NCI-H128 (cell line): Measurements from ENCODE around the gene REC8.
"Not testable (repeated sequence)": the region's sequence is repeated elsewhere in the genome, so short reads cannot be mapped to it uniquely, and the experiment has no call there.

Experiments
- DNase-seq: peaks from one replicate; lab custom pipeline; 2025; ENCODE audit not compliant: unreplicated experiment; lab: John Stamatoyannopoulos, UW

REC8 gene

DNA sequence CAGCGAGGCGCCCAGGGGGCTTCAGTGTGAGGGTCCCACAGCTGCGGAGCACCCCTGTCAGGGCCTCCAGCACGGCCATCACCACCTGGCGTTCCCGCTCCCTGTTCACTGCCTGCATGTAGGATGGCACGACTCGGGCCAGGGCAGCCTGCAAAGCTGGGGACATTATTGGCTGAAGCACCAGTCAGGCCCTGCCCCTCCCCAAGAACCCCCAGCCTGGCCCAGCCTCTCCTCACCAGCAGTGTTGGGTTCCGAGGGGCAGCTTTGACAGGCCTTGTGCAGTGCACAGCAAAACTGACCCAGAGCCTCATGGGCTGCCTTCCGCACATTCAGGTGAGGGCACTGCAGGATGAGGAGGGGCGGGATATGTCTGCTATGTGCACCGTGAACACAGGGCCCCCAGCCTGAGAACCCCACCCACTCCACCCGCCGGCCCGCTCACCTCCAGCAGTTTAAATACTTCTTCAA is 11.2 kb downstream of the REC8 start:
- DNase-seq: no peak

DNA sequence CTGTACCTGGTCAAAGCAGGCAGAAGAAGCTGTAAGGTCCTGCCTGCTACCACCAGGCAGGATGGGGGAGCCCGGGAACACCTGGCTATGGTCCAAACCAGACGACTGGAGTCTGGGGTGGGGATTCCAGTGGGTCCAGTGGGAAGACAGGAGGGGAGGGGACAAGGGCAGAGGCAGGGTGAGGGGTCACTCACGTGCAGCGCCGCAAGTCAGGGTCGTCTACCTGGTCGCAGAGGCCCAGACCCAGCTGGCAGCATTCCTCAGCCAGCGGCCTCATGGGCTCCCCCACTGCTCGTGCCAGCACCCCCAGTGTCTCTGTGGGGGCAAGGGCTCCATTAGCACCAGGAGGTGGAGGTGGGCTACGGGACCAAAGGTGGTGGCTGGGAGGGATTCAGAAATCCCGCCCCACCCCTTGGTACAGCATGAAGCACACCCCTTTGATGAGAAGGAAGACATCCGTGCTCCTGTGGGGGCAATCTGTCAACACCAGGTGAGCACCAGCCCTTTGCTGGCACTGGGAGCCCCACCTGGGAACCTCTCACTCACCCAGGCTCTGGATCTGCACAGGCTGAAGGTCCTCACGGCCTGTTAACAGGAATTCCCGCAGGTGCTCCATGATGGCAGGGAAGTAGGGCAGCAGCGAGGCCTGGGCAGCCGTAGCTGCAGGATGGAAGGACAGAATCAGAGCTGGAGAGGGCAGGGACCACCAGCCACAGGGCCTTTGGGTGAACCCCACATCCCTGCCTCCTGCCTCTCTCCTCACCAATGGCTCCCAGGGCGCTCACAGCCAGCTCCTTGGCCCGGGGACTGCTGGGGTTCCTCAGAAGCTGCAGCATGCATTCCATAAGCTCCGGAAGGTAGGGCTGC is 12.5 kb downstream of the REC8 start:
- DNase-seq: no peak

DNA sequence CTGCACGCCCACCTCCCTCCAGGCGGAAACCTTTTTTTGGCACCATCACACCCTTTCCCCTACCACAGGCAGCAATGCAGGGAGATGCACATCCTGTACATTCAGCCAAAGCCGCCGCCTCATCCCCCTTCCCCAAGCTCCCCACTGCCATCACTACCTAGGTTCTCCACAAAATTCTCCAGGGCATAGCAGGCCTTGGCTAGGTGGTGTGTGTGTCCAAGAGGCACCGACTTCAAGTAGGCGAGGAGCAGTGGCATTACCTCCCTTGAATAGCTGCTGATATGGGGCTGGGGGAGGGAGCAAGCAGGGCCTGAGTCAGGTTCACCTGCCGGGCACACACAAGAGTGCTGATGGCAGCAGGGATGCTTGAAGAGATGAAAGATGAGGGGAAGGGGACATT is 13.1 kb downstream of the REC8 start:
- no peak for DNase-seq

DNA sequence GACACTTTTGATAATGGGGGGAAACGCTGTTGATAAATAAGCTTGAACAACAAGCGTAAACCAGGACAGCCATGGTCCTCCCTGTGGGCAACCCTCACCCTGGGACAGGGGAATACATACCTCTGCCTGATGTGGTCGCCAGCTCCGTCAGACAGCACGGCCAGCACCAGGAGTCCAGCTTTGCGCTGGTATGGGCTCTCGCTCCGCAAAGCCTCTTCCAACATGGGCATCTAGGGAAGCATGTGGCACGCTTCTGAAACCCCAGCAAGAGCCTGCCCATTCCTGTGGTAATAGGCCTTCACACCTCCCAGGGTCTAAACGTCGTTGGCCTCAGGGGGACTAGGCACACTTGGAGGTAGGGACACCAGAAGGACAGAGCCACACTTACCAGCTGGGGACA is 13.9 kb downstream of the REC8 start:
- no peak for DNase-seq

DNA sequence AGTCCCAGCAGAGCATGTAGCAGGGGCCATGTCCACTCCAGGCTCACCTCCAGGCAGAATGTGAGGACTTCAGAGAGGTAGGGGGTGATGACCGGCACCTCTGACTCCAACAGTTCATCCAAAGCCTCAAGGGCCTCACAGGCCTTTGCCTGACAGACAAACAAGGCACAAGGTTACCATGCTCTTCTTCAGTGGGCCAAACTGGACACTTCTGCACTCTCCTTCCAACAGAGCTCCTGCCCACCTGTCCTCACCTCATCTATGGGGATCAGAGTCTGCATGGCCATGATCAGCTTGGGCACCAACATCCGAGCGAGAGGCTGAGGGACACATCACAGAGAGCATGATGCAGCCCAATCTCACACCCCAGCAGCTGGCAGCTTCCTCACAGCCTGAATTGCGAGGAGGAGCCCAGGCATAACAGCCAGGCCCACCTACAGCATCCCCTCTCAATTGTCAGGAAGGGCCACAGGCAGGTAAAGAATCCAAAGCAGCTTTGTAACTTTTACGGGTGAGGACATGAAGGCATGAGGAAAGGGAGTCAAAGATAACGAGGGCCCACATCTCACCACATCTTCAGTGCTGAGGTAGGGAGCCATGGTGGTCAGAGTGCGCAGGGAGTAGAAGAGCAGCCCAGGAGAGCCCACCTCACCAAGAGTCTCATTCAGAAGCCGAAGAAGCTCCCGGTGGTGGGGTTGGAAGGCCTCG is 15.1 kb downstream of the REC8 start:
- no peak for DNase-seq

DNA sequence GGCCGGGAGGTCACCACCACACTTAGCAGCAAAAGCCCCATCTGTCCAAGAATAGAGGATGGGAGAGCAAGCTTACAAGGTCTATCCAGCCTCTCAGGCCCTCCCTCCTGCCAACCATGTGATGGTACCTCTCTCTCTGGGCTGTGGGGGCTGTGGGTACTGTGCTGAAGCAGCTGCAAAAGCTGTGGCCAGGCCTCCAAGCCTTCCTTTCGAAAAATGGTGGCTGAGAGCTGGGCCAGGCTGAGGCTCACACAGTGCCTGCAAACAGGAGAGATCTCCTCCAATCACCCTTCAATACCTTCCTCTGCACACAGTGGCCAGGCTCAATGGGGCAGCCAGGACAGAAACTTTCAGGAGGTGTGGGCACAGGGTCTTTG is 15.6 kb downstream of the REC8 start:
- DNase-seq: no peak

DNA sequence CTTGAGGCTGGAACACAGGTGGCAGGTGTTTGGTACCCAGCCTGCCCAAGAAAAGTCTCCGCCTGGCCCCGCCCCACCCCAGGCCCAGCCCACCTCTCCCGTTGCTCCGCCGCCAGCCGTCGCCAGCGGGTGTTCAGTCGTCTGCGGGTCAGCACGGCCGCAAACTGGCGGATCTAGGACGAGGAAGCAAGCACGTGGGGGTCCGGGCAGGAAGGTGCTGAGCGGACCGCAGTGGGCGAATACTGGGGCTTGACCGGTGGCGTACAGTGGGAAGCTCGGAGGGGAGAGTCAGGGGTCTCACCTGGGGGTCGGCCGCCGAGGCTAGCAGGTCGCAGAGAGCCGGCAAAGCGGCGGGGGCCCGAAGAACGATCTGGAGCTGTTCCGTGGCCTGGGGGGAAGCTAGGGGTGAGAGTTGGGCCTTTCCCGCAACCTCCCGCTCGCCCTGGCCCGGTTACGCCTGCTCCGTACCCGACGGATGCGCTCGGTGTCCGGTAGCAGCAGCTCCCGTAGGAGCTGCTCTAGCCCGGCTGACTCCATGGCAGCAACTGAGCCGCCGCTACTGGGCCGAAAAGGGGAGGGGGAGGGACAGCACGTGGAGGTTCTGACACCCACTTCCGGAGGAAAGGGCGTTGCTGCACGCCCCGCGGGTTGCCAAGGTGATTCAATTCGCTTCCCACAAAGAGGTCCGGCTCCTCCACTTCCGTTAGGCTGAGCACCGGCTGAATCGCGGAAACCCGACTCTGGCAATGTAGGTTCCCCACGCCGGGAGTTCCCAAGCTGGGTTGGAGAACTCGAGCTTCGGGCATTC is 16.6 kb downstream of the REC8 start, which contains the start of gene IPO4:
Gene IPO4 (minus strand): TSS at position 566 of the 808 bp plus-strand sequence. CDS start 29 bp downstream, at position 537.
- DNase-seq: peak; percentile 92

DNA sequence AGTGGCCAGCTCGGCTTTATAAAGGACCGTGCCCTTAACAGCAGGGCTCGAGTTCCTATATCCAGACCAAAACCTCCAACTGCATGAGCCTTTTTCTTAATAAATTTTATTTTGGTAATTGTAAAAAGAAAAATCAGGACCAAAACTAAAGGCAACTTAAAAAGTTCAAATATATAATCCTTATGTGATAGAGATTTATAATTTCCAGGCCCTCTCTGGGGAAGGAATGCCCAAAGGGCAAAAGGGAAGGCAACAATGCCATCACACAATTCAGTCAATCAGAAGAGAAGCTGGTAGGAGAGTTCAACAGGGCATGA is 17.1 kb downstream of the REC8 start:
- no peak for DNase-seq

DNA sequence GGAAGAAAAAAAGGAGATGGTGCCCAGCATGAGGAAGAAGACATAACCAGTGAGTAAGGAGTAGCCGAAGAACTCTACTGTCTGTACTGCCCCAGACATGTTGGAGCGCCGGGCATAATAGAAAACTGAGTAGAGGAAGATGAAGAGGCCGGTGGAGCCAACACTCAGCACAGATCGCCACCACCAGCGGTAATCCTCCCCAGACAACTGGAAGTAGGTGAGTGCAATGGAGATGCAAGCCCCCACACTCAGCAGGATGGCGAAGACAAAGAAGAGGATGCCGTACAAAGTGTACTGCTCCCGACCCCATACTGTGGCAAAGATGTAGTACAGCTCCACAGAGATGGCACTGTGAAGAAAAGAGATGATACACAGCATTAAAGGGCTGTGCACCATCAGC is 17.6 kb downstream of the REC8 start:
- DNase-seq: no peak

DNA sequence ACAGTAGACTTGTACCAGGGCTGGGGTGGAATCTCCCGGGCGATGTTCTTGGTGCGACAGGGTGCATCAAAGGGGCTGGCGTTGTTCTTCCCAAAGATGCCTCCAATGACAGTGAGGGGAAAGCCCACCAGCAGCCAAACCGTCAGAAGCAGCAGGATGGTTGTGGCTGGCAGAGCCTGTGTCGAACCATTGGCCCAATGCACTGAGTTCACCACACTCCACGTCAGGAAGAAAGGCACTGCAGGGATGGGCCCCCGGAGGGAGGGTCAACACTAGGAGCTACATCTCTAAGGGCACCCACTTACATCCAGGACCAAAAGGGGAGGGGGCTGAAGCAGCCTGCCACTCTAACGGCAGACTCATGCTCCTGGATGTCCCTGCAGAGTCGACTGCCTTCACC is 18.5 kb downstream of the REC8 start:
- DNase-seq: no peak

DNA sequence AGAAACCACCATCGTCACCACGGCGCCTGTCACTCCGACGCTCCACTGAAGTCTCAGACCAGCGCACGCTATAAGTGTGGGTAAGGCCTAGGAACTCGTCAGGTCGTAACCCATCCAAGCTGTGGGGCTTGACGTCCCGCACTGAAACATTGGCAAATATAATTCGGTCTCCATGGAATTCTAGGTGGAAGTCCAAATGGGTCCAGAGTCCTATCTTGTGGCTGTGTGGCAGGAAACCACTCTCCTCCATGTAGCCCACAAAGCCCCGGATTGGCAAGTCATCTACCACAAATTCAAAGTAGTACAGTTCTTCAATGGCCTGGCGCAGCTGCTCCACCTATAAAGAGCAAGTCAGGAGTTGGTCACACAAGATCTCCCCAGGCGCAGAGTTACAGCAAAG is 21.1 kb downstream of the REC8 start:
- no peak for DNase-seq

DNA sequence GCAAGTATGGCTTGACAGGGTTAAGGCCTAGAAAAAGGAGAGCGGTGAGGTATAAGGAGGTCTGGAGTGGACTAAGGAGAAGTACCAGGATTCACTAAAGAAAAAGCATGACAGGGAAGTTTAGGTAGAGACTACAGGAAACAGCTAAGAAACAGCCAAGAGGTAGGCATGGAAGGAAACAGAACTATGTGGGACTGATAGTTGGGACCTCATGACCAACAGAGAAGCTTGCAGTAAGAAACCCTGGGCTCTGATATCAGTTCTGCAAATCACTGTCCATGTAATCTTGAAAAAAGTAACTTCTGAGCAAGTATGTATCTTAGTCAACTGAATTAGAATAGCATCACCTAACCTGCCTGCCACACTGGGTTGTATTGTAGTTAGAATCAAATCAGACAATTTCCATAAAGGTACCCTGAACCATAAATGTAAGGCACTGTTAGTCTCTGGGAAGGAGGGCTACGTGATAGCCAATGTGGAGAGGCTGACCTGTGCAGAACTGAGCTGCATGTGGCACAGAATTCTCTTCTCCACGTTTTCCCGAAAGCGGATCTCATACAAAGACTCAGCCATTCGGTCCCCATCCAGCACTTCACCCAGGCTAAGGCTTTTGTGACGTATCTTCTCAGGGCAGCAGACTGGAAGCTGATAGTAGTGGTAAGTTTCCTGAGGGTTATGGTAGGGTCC is 22.4 kb downstream of the REC8 start:
- no peak for DNase-seq

DNA sequence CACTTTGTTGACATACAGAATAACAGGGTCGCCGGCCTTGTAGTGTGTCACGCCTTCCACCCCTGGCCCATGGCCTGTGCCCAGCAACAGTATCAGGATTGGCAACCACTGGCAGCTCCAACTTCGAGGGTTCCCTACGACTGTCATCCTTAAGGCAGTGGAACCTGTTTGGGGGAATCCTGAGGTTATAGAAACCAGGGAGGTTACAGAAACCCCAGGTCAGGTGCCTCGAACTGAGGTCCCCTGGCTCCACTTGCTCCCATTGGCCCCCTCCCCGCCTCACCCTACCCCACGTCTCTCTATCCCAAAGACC is 22.9 kb downstream of the REC8 start:
- DNase-seq: no peak

DNA sequence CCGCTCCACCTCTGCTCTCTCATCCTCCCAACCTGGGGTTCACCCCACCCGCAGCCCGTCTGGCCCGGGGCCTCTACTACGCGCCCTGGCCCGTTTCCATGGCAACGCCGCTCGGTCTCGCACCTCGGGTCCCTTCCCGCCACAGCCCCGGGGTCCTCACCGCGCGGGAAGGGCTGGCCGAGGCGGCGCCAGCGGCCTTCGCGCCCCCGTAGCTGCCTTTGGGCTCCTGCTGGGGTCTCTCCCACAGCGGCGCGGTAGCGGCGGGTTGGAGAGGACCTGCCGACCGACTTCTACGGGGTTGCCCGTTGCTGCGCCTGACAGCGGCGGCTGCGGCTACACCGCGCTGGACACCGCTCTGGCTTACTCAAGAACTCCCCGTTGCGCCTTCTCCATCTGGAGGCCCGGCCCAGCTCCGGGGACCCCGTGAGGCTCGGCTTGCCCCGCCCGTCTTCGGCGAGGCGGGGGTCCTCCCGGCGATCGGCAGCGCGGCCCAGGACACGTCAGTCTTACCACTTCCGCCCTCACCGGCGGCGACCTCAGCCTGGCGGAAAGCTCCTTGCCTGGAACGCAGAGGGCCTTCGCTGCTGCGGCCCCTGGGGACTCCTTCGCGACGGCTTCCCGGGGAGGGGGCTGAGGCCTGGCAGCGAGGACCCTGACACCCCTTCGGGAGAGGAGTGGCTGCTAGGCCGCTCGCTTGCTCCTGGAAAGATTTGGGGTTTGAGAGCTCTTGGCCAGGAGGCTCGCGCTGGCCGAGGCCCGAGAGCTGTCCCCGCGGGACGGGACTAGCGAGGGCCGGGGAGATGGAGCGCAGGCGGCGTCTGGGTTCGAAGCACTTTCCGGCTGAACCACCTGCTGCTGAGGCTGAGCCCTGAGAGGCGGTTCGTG is 23.5 kb downstream of the REC8 start, which contains the start of gene TM9SF1:
Gene TM9SF1 (minus strand): TSS at position 256 of the 885 bp plus-strand sequence. CDS start 422 bp downstream, outside the sequence.
- DNase-seq: peak; percentile 38

DNA sequence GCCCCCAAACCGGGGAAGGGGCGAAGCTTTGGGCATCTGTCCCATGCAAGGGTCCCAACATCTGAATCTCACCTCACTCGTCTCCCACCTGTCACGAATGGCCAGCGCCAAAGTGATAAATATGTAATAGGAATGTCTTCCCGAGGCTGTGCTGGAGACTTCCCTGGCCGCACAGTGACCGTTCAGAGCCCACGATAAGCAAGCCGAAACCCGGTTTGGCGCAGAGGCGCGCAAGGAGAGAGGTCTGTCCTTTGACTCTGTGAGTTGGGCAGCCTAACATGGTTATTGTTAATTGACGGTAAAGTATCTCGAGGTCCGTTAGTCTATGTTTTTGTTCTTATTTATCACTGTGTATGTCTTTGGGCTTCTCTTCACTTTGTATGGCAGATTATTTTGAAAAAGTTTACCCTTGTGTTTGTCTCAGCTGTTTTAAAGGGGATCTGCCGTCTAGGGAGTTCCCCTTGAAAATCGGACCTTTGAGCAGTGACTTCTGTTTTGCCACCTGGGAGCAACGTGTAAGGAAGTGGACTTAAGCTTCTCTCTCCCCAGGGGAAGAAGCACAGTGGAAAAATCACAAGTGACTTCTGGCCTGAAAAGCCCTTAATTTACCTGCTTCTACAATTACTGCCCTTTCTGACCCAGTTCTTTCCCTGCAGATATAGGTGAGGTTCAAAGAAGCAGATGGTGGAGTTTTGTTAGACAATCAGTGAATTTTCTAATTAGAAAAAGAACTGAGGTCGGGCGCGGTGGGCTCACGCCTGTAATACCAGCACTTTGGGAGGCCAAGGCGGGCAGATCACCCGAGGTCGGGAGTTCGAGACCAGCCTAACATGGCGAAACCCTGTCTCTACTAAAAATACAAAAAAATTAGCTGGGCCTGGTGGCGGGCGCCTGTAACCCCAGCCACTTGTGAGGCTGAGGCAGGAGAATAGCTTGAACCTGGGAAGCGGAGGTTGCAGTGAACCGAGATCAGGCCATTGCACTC is 24.5 kb downstream of the REC8 start:
- no peak for DNase-seq

DNA sequence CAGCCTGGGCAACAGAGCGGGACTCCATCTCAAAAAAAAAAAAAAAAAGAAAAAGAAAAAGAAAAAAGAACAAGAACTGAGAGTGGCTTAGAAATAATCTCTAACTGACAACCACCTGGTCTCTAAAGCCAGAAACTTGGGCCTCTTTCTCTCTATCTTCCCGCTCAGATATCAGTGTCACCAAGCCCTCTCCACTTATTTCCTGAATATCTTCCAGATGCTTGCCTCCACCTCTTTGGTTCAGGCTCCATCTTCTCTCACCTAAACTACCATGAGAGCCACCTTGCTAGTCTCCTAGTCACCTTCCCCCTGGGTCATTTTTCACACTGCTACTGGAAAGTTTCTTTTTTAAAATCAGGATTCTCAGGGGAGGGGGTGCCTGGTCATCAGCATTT is 25.2 kb downstream of the REC8 start:
- DNase-seq: no peak

DNA sequence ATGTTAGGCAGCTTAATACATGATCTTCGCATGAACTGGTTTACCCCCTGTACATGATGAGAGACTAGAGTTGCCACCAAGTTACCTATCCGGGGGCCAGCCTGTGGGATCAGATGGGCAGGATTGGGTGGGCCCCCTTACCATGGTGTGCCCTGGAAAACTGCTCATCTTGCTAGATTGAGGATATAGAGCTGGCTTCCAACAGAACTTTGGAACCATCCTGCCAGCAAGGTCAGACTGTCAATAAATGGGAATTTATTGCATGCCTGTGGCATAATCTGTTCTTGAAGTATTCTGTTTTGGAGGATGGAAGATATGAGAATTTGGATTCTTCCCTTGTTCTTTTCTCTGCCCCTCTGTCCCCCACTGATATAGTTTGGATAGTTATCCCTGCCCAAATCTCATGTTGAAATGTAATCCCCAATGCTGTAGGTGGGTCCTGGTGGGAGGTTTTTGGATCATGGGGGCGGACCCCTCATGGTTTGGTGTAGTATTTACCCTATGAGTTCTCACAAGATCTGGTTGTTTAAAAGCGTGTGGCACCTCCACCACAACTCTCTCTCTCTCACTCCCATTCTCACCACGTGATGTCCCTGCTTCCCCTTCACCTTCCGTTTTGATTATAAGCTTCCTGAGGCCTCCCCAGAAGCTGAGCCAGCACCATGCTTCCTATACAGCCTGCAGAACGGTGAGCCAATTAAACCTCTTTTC is 27.1 kb downstream of the REC8 start:
- DNase-seq: no peak

DNA sequence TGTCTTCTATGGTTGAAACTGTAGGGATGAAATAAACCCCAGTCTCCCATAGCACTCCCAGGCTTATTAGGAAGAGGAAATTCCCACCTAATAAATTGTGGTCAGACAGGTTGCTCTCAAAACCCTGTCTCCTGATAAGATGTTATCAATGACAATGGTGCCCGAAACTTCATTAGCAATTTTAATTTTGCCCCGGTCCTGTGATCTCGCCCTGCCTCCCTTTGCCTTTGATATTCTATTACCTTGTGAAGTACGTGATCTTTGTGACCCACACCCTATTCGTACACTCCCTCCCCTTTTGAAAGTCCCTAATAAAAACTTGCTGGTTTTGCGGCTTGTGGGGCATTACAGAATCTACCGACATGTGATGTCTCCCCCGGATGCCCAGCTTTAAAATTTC is 30.7 kb downstream of the REC8 start:
- DNase-seq: not testable (repeated sequence)
